Adrenal gland (tissue), 12 donors: Measurements from ENCODE around the gene ATXN7L1. TPM values are rescaled to one million over a fixed set of nuclear protein-coding genes. Genes with fewer than 3 reads are reported as not detected.

ENCODE experiments used
- DNase-seq, 7 donors: peaks; one replicate each; pipeline ENCODE4 v3.0.0-alpha.2; 2019 to 2020
- H3K27ac ChIP-seq, 5 donors: fragments of 200-600 bp; sonication (generic) in 4 of 5; 1 replicate in 3 of 5; 2 replicates in 2 of 5; pipeline versions ENCODE4 v1.5.1 to v1.8.0; 2016 to 2020; ENCODE audit warnings: mild to moderate bottlenecking in 1 of 5
- H3K27me3 ChIP-seq: fragments of 200-600 bp; 2 replicates; pipeline ENCODE4 v1.8.0; 2021
- H3K36me3 ChIP-seq, 2 donors: fragments of 200-600 bp; replicated peaks in 1 of 2; 1 replicate in 1 of 2; 2 replicates in 1 of 2; pipeline versions ENCODE4 v1.5.1 to v1.8.0; 2018 to 2022
- H3K4me1 ChIP-seq, 2 donors: fragments of 200-600 bp; replicated peaks in 1 of 2; 1 replicate in 1 of 2; 2 replicates in 1 of 2; pipeline versions ENCODE4 v1.5.1 to v1.8.0; 2018 to 2021
- H3K4me3 ChIP-seq, 4 donors: fragments of 200-600 bp; sonication (generic) in 3 of 4; one replicate each; pipeline ENCODE4 v1.5.1; 2016 to 2018
- H3K9me3 ChIP-seq, 3 donors: fragments of 200-600 bp; sonication (generic) in 1 of 3; replicated peaks in 1 of 3; 1 replicate in 2 of 3; 2 replicates in 1 of 3; pipeline versions ENCODE4 v1.5.1 to v1.8.0; 2016 to 2021
- POLR2A ChIP-seq, 2 donors: fragments of 450-650 bp; IDR thresholded peaks; one replicate each; pipeline ENCODE4 v1.6.1; 2017; ENCODE audit warnings: antibody characterized with exemption in 2 of 2, mild to moderate bottlenecking in 2 of 2, moderate library complexity in 1 of 2
- WGBS, 4 donors: extraction: QIAGEN DNeasy Blood & Tissue Kit in 2 of 4; methylation state at CpG; one replicate each; pipeline versions ENCODE4 v1.1.5 to v1.1.7; 2013 to 2017; 5-methylcytosine and 5-hydroxymethylcytosine counted together
- intact Hi-C, 2 donors: fragments of 100-400 bp; cut with DNase I; formaldehyde crosslinking; loops; one replicate each; pipeline versions ENCODE4 v1.14.1 to v1.15.0; 2022 to 2023
- polyA plus RNA-seq, 3 donors: library from polyadenylated mRNA; stranded (reverse); fragments of 200-250 nt in 2 of 3; fragments of 350-450 nt in 1 of 3; fragmentation: Illumina TruSeq in 1 of 3; extraction: RNeasy Lipid Tissue Mini Kit (QIAGEN cat#74804) in 1 of 3; gene quantifications; one replicate each; pipeline ENCODE4 v1.2.3, GENCODE V29; 2013 to 2014
- total RNA-seq, 9 donors: library from RNA; depleted of rRNA in 4 of 9; stranded (reverse); fragments of >200 nt in 4 of 9; fragments of 120-200 nt in 1 of 9; fragmentation: NEBNext Ultra II Directional in 1 of 9; extraction: Animal tissue kit (Norgen Biotek cat#: 25700) in 1 of 9; gene quantifications; one replicate each; pipeline versions ENCODE4 v1.1.0 to v1.2.4, GENCODE V29; 2013 to 2023
- TF ChIP-seq, protein P1 (sequence below), 6 experiments: fragments of 450-650 bp in 4 of 6; fragments of 200-600 bp in 2 of 6; sonication (generic) in 1 of 6; IDR thresholded peaks; 1 replicate in 5 of 6; 2 replicates in 1 of 6; pipeline versions ENCODE4 v1.5.1 to v1.8.0; 2016 to 2021; ENCODE audit warnings: antibody characterized with exemption in 6 of 6, mild to moderate bottlenecking in 2 of 6, moderate library complexity in 1 of 6
- donor health status: healthy with polysubstance abuse.
- donor health status: Bipolar disorder and iron deficiency.
- donor health status: DM: yes; HTN: yes; CAD: no.
- donor health status: DM: no; HTN: no; CAD: no.
- donor health status: DM: no; HTN: no; CAD: no.
- donor health status: DM: yes; HTN: yes; CAD: no.

ATXN7L1 gene
- total and polyA plus RNA-seq, 12 donors = 3.6 to 24.6 (median 9.0) TPM

DNA sequence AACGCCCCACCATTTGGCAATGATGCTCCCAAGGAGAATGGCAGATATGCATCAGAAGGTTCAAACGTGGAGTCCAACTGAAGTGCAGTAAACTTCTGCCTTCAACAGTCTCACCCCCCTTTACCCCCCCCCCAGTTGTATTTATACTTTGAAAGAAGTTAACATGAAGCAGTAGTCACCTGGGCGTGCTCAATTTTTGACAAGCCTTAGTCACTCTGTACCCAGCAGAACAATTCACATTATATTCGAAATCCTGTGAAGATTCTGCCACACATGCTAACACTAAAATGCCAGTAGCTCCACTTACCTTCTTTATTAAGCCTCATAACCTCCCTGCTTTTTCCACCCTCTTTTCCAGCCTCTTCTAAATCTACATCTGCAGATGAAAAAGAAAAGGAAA is 894 bp downstream of the ATXN7L1 start:
- 8 to 44% (median 40%) methylated on average over 3 to 4 of the region's 4 CpGs for WGBS, 4 donors
- TF ChIP-seq, protein P1, sequence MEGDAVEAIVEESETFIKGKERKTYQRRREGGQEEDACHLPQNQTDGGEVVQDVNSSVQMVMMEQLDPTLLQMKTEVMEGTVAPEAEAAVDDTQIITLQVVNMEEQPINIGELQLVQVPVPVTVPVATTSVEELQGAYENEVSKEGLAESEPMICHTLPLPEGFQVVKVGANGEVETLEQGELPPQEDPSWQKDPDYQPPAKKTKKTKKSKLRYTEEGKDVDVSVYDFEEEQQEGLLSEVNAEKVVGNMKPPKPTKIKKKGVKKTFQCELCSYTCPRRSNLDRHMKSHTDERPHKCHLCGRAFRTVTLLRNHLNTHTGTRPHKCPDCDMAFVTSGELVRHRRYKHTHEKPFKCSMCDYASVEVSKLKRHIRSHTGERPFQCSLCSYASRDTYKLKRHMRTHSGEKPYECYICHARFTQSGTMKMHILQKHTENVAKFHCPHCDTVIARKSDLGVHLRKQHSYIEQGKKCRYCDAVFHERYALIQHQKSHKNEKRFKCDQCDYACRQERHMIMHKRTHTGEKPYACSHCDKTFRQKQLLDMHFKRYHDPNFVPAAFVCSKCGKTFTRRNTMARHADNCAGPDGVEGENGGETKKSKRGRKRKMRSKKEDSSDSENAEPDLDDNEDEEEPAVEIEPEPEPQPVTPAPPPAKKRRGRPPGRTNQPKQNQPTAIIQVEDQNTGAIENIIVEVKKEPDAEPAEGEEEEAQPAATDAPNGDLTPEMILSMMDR (IDR thresholded peaks at IDR 0.05) = no peak
- TF ChIP-seq POLR2A (IDR thresholded peaks at IDR 0.05) = peak in 1 of 2 donors; percentile 4
- Histone ChIP-seq H3K27me3 (no peaks in the 10 kb centered on the region), H3K27ac (peak overlapping the region in 1 of 5 donors; percentile 89), H3K4me3 (peak overlapping the region in 3 of 4 donors; percentile 26 to 69 (median 56)), H3K9me3 (no peaks in the 10 kb centered on the region), H3K4me1 (peaks cover 16 to 20% of the 10 kb centered on the region in 2 donors), H3K36me3 (no peaks in the 10 kb centered on the region)
- DNase-seq = no peak
- intact Hi-C loops = loop anchor here (5.0 to 10.0 kb wide), 3 partner anchors 111 to 221 kb away; no protein-coding TSS in a partner anchor

DNA sequence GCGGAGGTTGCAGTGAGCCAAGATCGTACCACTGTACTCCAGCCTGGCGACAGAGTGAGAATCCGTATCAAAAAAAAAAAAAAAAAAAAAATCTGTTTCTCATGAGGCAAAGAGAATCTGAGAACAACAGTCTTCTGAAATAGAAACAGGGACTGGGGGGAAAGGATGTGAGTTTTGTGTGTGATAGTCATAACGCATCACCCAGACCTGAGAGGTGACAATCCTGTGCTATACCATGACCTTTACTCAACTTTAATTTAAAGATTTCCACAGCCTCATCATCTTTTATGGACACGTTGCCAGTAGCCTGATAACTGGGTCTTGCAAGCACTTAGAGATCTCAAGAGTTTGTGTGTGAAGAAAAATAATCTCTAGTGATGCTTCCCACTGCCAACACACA is 2.3 kb downstream of the ATXN7L1 start:
- no peaks in the 10 kb centered on the region for H3K36me3 ChIP-seq
- H3K27ac ChIP-seq = no peak overlapping the region
- no peak overlapping the region for H3K4me3 ChIP-seq
- no peak for TF ChIP-seq POLR2A (IDR thresholded peaks at IDR 0.05)
- TF ChIP-seq, protein P1 (IDR thresholded peaks at IDR 0.05) = no peak
- peaks cover 16 to 20% of the 10 kb centered on the region in 2 donors for H3K4me1 ChIP-seq
- 92 to 98% (median 96%) methylated on average over 6 of the region's 6 CpGs for WGBS, 4 donors
- intact Hi-C loops = loop anchor here (10.0 kb wide), 2 partner anchors 109 to 219 kb away; no protein-coding TSS in a partner anchor
- H3K27me3 ChIP-seq = no peaks in the 10 kb centered on the region
- H3K9me3 ChIP-seq = no peaks in the 10 kb centered on the region
- DNase-seq = no peak

DNA sequence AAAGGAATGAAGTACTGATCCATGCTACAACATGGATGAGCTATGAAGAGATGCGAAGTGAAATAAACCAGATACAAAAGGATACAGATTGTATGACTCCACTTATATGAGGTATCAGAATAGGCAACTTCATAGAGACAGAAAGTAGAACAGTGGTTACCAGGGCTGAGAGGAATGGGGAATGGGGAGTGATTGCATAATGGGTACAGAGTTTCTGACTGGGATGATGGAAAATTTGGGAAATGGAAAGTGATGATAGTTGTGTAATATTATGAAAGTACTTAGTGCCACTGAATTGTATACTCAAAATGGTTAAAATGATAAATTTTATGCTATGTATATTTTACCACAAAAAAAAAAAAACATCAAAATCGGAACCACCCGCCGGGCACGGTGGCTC is 3.9 kb downstream of the ATXN7L1 start:
- no peaks in the 10 kb centered on the region for H3K36me3 ChIP-seq
- no peaks in the 10 kb centered on the region for H3K27me3 ChIP-seq
- DNase-seq = no peak
- intact Hi-C loops = loop anchor here (10.0 kb wide), 2 partner anchors 108 to 218 kb away; no protein-coding TSS in a partner anchor
- TF ChIP-seq POLR2A (IDR thresholded peaks at IDR 0.05) = no peak
- TF ChIP-seq, protein P1 (IDR thresholded peaks at IDR 0.05) = no peak
- H3K4me3 ChIP-seq = no peak overlapping the region
- peaks cover 10 to 16% of the 10 kb centered on the region in 2 donors for H3K4me1 ChIP-seq
- no peaks in the 10 kb centered on the region for H3K9me3 ChIP-seq
- no peak overlapping the region for H3K27ac ChIP-seq
- 90 to 97% (median 96%) methylated on average over 5 of the region's 5 CpGs for WGBS, 4 donors

DNA sequence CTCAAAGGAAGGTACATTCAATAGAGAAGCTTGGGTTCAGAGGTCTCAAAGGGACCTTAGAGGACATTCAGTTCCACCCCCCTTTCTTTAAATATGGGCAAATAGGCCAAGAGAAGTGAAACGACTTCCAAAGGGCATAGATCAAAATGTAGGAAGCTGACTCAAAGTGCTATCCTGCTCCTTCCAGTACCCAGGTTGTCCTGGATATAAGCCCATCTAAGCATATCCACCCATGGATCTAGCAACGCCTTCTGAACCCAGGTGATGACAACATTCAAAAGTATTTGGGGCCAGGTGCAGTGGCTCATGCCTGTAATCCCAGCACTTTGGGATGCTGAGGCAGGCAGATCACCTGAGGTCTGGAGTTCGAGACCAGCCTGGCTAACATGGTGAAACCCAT is 5.3 kb downstream of the ATXN7L1 start:
- Histone ChIP-seq H3K27me3 (no peaks in the 10 kb centered on the region), H3K36me3 (no peaks in the 10 kb centered on the region), H3K4me3 (no peak overlapping the region), H3K9me3 (no peaks in the 10 kb centered on the region), H3K27ac (no peak overlapping the region), H3K4me1 (peaks cover 6 to 16% of the 10 kb centered on the region in 2 donors)
- intact Hi-C loops = loop anchor here (10.0 kb wide), 2 partner anchors 106 to 216 kb away; no protein-coding TSS in a partner anchor
- no peak for DNase-seq
- TF ChIP-seq, protein P1 (IDR thresholded peaks at IDR 0.05) = no peak
- no peak for TF ChIP-seq POLR2A (IDR thresholded peaks at IDR 0.05)
- 46 to 69% (median 66%) methylated on average over 2 to 3 of the region's 3 CpGs for WGBS, 4 donors
